GM18498 (cell line): ENCODE results near the gene SIKE1.
"Not testable (repeated sequence)": the region's sequence is repeated elsewhere in the genome, so short reads cannot be mapped to it uniquely, and the experiment has no call there.

Experiments
- ATAC-seq: cut with Tn5 transposase; IDR thresholded peaks from one replicate; pipeline ENCODE4 v1.9.1; 2021; ENCODE audit warnings: mild to moderate bottlenecking, moderate library complexity; ENCODE audit not compliant: unreplicated experiment

The SIKE1 gene

GRCh38 chr1:114780344-114781226 lies at the start of gene SIKE1:
Gene SIKE1 (minus strand): TSS chr1:114780685. CDS start chr1:114780607, 78 bp downstream.
- ATAC-seq, result peak; percentile 99

GRCh38 chr1:114830075-114830474 lies 49.6 kb upstream of the SIKE1 start:
- not testable (repeated sequence) for ATAC-seq

- ATAC-seq, result no peak
Measured at GRCh38 chr1:114828251-114828650, 47.8 kb upstream of the SIKE1 start.

- no peak for ATAC-seq
Measured at GRCh38 chr1:114821978-114822377, 41.5 kb upstream of the SIKE1 start.

- no peak for ATAC-seq
Measured at GRCh38 chr1:114820392-114820791, 39.9 kb upstream of the SIKE1 start.

GRCh38 chr1:114819869-114820268 lies 39.4 kb upstream of the SIKE1 start:
- ATAC-seq, result no peak

GRCh38 chr1:114804449-114804848 lies 24.0 kb upstream of the SIKE1 start:
- ATAC-seq, result not testable (repeated sequence)

GRCh38 chr1:114803001-114803400 lies 22.5 kb upstream of the SIKE1 start:
- peak; percentile 53 for ATAC-seq

GRCh38 chr1:114794038-114794437 lies 13.6 kb upstream of the SIKE1 start:
- no peak for ATAC-seq

- ATAC-seq, result not testable (repeated sequence)
Measured at GRCh38 chr1:114790581-114790980, 10.1 kb upstream of the SIKE1 start.

GRCh38 chr1:114786440-114786839 lies 6.0 kb upstream of the SIKE1 start:
- not testable (repeated sequence) for ATAC-seq

GRCh38 chr1:114782476-114782875 lies 2.0 kb upstream of the SIKE1 start:
- ATAC-seq, result no peak

GRCh38 chr1:114779722-114780121 lies 763 bp downstream of the SIKE1 start:
- no peak for ATAC-seq

- ATAC-seq, result not testable (repeated sequence)
Measured at GRCh38 chr1:114776726-114777125, 3.8 kb downstream of the SIKE1 start.

GRCh38 chr1:114771992-114772391 lies 8.5 kb downstream of the SIKE1 start:
- no peak for ATAC-seq

- no peak for ATAC-seq
Measured at GRCh38 chr1:114770989-114771388, 9.5 kb downstream of the SIKE1 start.

- ATAC-seq, result no peak
Measured at GRCh38 chr1:114764689-114765088, 15.8 kb downstream of the SIKE1 start.

GRCh38 chr1:114758256-114758832 lies 22.1 kb downstream of the SIKE1 start:
- ATAC-seq, result no peak

- ATAC-seq, result peak; percentile 83
Measured at GRCh38 chr1:114757455-114758255, 22.8 kb downstream of the SIKE1 start, which contains the start of gene CSDE1. Gene CSDE1 (minus strand): TSS chr1:114757984. CDS start chr1:114739890, 18,094 bp downstream.

GRCh38 chr1:114756949-114757454 lies 23.5 kb downstream of the SIKE1 start:
- no peak for ATAC-seq
